Measurements from ENCODE around the gene PDZRN3.

- TF ChIP-seq CTCF (conservative IDR thresholded peaks at IDR 0.05) (no peak), ZFX (IDR thresholded peaks at IDR 0.05) (no peak)
Measured at GRCh38 chr3:73586190-73586589, 38.6 kb downstream of the PDZRN3 start.
